Measurements from ENCODE around the gene NR2F6. TPM values are rescaled to one million over a fixed set of nuclear protein-coding genes. Genes with fewer than 3 reads are reported as not detected.

Gene NR2F6
- total and polyA plus RNA-seq, 2 of the 4 experiments (the other 2 are of a cell fraction), result 8.4 to 20.5 TPM

GRCh38 chr19:17183271-17183761 is 62.4 kb downstream of the NR2F6 start:
- Histone ChIP-seq H4K8ac (ENCODE audit: low read depth in 2 of 2, low read length in 2 of 2) (no peak overlapping the region), H3K27me3 (ENCODE audit: control insufficient read depth, insufficient read depth, low read length) (no peaks in the 10 kb centered on the region), H3K23ac (ENCODE audit: low read depth, low read length) (no peak overlapping the region), H3K56ac (ENCODE audit: extremely low read depth, insufficient read depth, low read length) (no peak overlapping the region), H4K5ac (ENCODE audit: low read depth, low read length) (no peak overlapping the region), H2AK5ac (ENCODE audit: low read depth, low read length) (no peak overlapping the region), H2AFZ (replicated peaks; ENCODE audit: low read length, poor library complexity) (no peak overlapping the region), H3K9me3 (ENCODE audit: control insufficient read depth, insufficient read depth, low read length) (no peaks in the 10 kb centered on the region), H2BK20ac (ENCODE audit: low read depth, low read length) (no peak overlapping the region; the same call in 1 of the 2 replicates), H3K9ac (ENCODE audit: low read depth, low read length) (no peak overlapping the region), H3K4me3 (ENCODE audit: insufficient read depth, low read depth, low read length) (no peak overlapping the region), H3K36me3 (ENCODE audit: control insufficient read depth, insufficient read depth, low read length) (peaks cover 66% of the 10 kb centered on the region), H3K14ac (replicated peaks; ENCODE audit: low read depth, low read length) (no peak overlapping the region), H3K4me2 (ENCODE audit: low read depth, low read length) (no peak overlapping the region), H4K91ac (ENCODE audit: insufficient read depth, low read depth, low read length) (no peak overlapping the region), H2AK9ac (replicated peaks; ENCODE audit: low read depth, low read length, poor library complexity) (peak overlapping the region; percentile 50), H3K9me1 (ENCODE audit: insufficient read depth, low read length) (no peaks in the 10 kb centered on the region; the same call in 1 of the 2 replicates), H3K27ac (ENCODE audit: insufficient read depth, low read length) (no peak overlapping the region), H2BK15ac (ENCODE audit: low read depth, low read length) (no peak overlapping the region), H2BK5ac (ENCODE audit: low read depth, low read length, poor library complexity, severe bottlenecking) (no peak overlapping the region), H3K4ac (ENCODE audit: low read depth, low read length) (no peak overlapping the region), H4K20me1 (ENCODE audit: insufficient read depth, low read length) (peaks cover 4% of the 10 kb centered on the region; the same call in 1 of the 2 replicates), H3K4me1 (ENCODE audit: control insufficient read depth, insufficient read depth, low read length) (no peaks in the 10 kb centered on the region), H3K79me1 (ENCODE audit: low read depth in 1 of 2, low read length in 2 of 2) (peaks cover 0 to 12% of the 10 kb centered on the region in 2 experiments; a peak in 3 of 4 replicates), H2BK120ac (ENCODE audit: low read depth, low read length) (no peak overlapping the region), H3K18ac (ENCODE audit: low read depth, low read length) (no peak overlapping the region)
- DNase-seq (no peak), ATAC-seq (ENCODE audit: low read depth) (no peak)
- CTCF ChIA-PET, result no interaction called here
- BruUV-seq (replicated peaks), result no TSS peak
- POLR2A ChIA-PET (ENCODE audit: unreplicated experiment), result no interaction called here
- TF ChIP-seq CTCF (conservative IDR thresholded peaks at IDR 0.05; ENCODE audit: low read depth, low read length) (no peak), SMC3 (IDR thresholded peaks at IDR 0.05; ENCODE audit: low read depth, low read length) (no peak), ELK1 (IDR thresholded peaks at IDR 0.05; ENCODE audit: borderline replicate concordance, low read depth, low read length) (no peak), NFE2L2 (IDR thresholded peaks at IDR 0.05; ENCODE audit: low read depth, low read length) (no peak), BHLHE40 (IDR thresholded peaks at IDR 0.05; ENCODE audit: low read depth, low read length) (no peak)
- WGBS, 2 experiments (ENCODE audit: extremely low coverage in 2 of 2, insufficient read length in 1 of 2), result 90% methylated on average over 2 of the region's 14 CpGs; no CpG with 5 or more reads in 1 of the 2 experiments
- dilution Hi-C loops (cut with HindIII; ENCODE audit: low sequenced_read_pairs, unreplicated experiment) (no loop called here), intact Hi-C loops (cut with micrococcal nuclease) (no loop called here), in situ Hi-C loops (cut with MboI; ENCODE audit: low sequenced_read_pairs) (no loop called here)

Other genes with a start within 250 kb of the NR2F6 start
- gene CPAMD8, start 219.1 kb downstream of the NR2F6 start, total RNA-seq (2012; rRNA removed), result 0.28 and 0.36 TPM in 2 replicates
- gene CPAMD8, start 219.1 kb downstream of the NR2F6 start, polyA plus RNA-seq (2012; rRNA removed), result 0.63 and 0.79 TPM in 2 replicates
- gene HAUS8, start 170.5 kb downstream of the NR2F6 start, total RNA-seq (2012; rRNA removed), result 3.4 and 3.9 TPM in 2 replicates
- 12.8 and 14.2 TPM in 2 replicates for gene HAUS8, start 170.5 kb downstream of the NR2F6 start, polyA plus RNA-seq (2012; rRNA removed)
- gene MYO9B, start 170.1 kb downstream of the NR2F6 start, total RNA-seq (2012; rRNA removed), result 59.7 and 61.8 TPM in 2 replicates
- gene MYO9B, start 170.1 kb downstream of the NR2F6 start, polyA plus RNA-seq (2012; rRNA removed), result 77.8 and 91.3 TPM in 2 replicates
- gene USE1, start 30.6 kb downstream of the NR2F6 start, total RNA-seq (2012; rRNA removed), result 17.2 and 18.1 TPM in 2 replicates
- 24.2 and 28.7 TPM in 2 replicates for gene USE1, start 30.6 kb downstream of the NR2F6 start, polyA plus RNA-seq (2012; rRNA removed)
- 0.83 and 1.1 TPM in 2 replicates for gene OCEL1, start 19.7 kb downstream of the NR2F6 start, total RNA-seq (2012; rRNA removed)
- 5.7 and 7.2 TPM in 2 replicates for gene OCEL1, start 19.7 kb downstream of the NR2F6 start, polyA plus RNA-seq (2012; rRNA removed)
- not detected in 2 replicates for gene USHBP1, start 18.8 kb upstream of the NR2F6 start, total RNA-seq (2012; rRNA removed)
- not detected in 2 replicates for gene USHBP1, start 18.8 kb upstream of the NR2F6 start, polyA plus RNA-seq (2012; rRNA removed)
- gene BABAM1, start 21.5 kb upstream of the NR2F6 start, total RNA-seq (2012; rRNA removed), result 76.7 and 101 TPM in 2 replicates
- 95.1 and 106 TPM in 2 replicates for gene BABAM1, start 21.5 kb upstream of the NR2F6 start, polyA plus RNA-seq (2012; rRNA removed)
- gene ANKLE1, start 36.0 kb upstream of the NR2F6 start, total RNA-seq (2012; rRNA removed), result under 0.01 and 0.28 TPM in 2 replicates
- gene ANKLE1, start 36.0 kb upstream of the NR2F6 start, polyA plus RNA-seq (2012; rRNA removed), result 0.87 and 1.0 TPM in 2 replicates
- 3.6 and 3.9 TPM in 2 replicates for gene ABHD8, start 57.5 kb upstream of the NR2F6 start, total RNA-seq (2012; rRNA removed)
- 10.2 and 11.4 TPM in 2 replicates for gene ABHD8, start 57.5 kb upstream of the NR2F6 start, polyA plus RNA-seq (2012; rRNA removed)
- 7.3 and 17.2 TPM in 2 replicates for gene MRPL34, start 60.0 kb upstream of the NR2F6 start, total RNA-seq (2012; rRNA removed)
- 31.7 and 37.0 TPM in 2 replicates for gene MRPL34, start 60.0 kb upstream of the NR2F6 start, polyA plus RNA-seq (2012; rRNA removed)
- gene DDA1, start 63.6 kb upstream of the NR2F6 start, total RNA-seq (2012; rRNA removed), result 33.7 and 35.0 TPM in 2 replicates
- gene DDA1, start 63.6 kb upstream of the NR2F6 start, polyA plus RNA-seq (2012; rRNA removed), result 87.2 and 113 TPM in 2 replicates
- gene ANO8, start 88.9 kb upstream of the NR2F6 start, total RNA-seq (2012; rRNA removed), result 1.6 and 1.7 TPM in 2 replicates
- 5.3 and 5.6 TPM in 2 replicates for gene ANO8, start 88.9 kb upstream of the NR2F6 start, polyA plus RNA-seq (2012; rRNA removed)
- gene GTPBP3, start 91.6 kb upstream of the NR2F6 start, total RNA-seq (2012; rRNA removed), result 4.3 and 4.7 TPM in 2 replicates
- gene GTPBP3, start 91.6 kb upstream of the NR2F6 start, polyA plus RNA-seq (2012; rRNA removed), result 14.6 and 15.1 TPM in 2 replicates
- gene PLVAP, start 131.4 kb upstream of the NR2F6 start, total RNA-seq (2012; rRNA removed), result not detected in 2 replicates
- not detected in 2 replicates for gene PLVAP, start 131.4 kb upstream of the NR2F6 start, polyA plus RNA-seq (2012; rRNA removed)
- not detected in 2 replicates for gene CCDC194, start 148.3 kb upstream of the NR2F6 start, total RNA-seq (2012; rRNA removed)
- gene CCDC194, start 148.3 kb upstream of the NR2F6 start, polyA plus RNA-seq (2012; rRNA removed), result not detected in 2 replicates
- gene BST2, start 159.7 kb upstream of the NR2F6 start, total RNA-seq (2012; rRNA removed), result 0.18 and 0.28 TPM in 2 replicates
- 0.67 and 0.92 TPM in 2 replicates for gene BST2, start 159.7 kb upstream of the NR2F6 start, polyA plus RNA-seq (2012; rRNA removed)
- gene MVB12A, start 174.1 kb upstream of the NR2F6 start, total RNA-seq (2012; rRNA removed), result 13.8 and 13.9 TPM in 2 replicates
- 43.9 and 44.3 TPM in 2 replicates for gene MVB12A, start 174.1 kb upstream of the NR2F6 start, polyA plus RNA-seq (2012; rRNA removed)
- gene TMEM221, start 202.7 kb upstream of the NR2F6 start, total RNA-seq (2012; rRNA removed), result not detected in 2 replicates
- 0.06 and 0.12 TPM in 2 replicates for gene TMEM221, start 202.7 kb upstream of the NR2F6 start, polyA plus RNA-seq (2012; rRNA removed)
- not detected in 2 replicates for gene NXNL1, start 215.0 kb upstream of the NR2F6 start, total RNA-seq (2012; rRNA removed)
- not detected in 2 replicates for gene NXNL1, start 215.0 kb upstream of the NR2F6 start, polyA plus RNA-seq (2012; rRNA removed)
- gene SLC27A1, start 224.6 kb upstream of the NR2F6 start, total RNA-seq (2012; rRNA removed), result 4.8 and 5.6 TPM in 2 replicates
- gene SLC27A1, start 224.6 kb upstream of the NR2F6 start, polyA plus RNA-seq (2012; rRNA removed), result 12.9 and 15.6 TPM in 2 replicates

All from IMR-90 (cell line).